Measurements from ENCODE around the gene CTDSP1. TPM values are rescaled to one million over a fixed set of nuclear protein-coding genes. Genes with fewer than 3 reads are reported as not detected.
A peak's percentile ranks its signal among the peaks of the same experiment; 100 is the strongest.

Gene CTDSP1
- total and polyA plus RNA-seq, 2 experiments from 2014 or later: 53.1 to 124 TPM

GRCh38 chr2:218370410-218371063 is 29.1 kb upstream of the CTDSP1 start:
- DNase-seq (ENCODE audit: low spot score): peak; percentile 58
- Histone ChIP-seq H3K9me3 (ENCODE audit: low read depth) (no peaks in the 10 kb centered on the region), H3K9me2 (replicated peaks; ENCODE audit: insufficient read depth) (no peaks in the 10 kb centered on the region), H4K20me1 (ENCODE audit: insufficient read depth, poor library complexity, severe bottlenecking) (no peaks in the 10 kb centered on the region), H3K36me3 (replicated peaks; ENCODE audit: insufficient read depth, low read depth) (no peaks in the 10 kb centered on the region), H3K4me3 (no peak overlapping the region), H2AFZ (no peak overlapping the region), H3K79me2 (no peaks in the 10 kb centered on the region), H3K4me1 (ENCODE audit: insufficient read depth) (no peaks in the 10 kb centered on the region), H3K4me2 (no peak overlapping the region), H3K27me3 (no peaks in the 10 kb centered on the region), H3K27ac (peak overlapping the region; percentile 69)
- TF ChIP-seq EZH2 (IDR thresholded peaks at IDR 0.05; ENCODE audit: borderline replicate concordance) (no peak), EZH2phosphoT487 (IDR thresholded peaks at IDR 0.05; ENCODE audit: low read depth, severe bottlenecking, unreplicated experiment) (no peak), CTCF (IDR thresholded peaks at IDR 0.05; ENCODE audit: poor library complexity) (no peak)
- WGBS (ENCODE audit: low lambda C conversion rate, missing lambda C conversion rate): 65% methylated on average over 11 of the region's 11 CpGs

- Histone ChIP-seq H3K4me1 (ENCODE audit: insufficient read depth) (no peaks in the 10 kb centered on the region), H3K36me3 (replicated peaks; ENCODE audit: insufficient read depth, low read depth) (no peaks in the 10 kb centered on the region), H3K9me3 (ENCODE audit: low read depth) (no peaks in the 10 kb centered on the region), H3K9me2 (replicated peaks; ENCODE audit: insufficient read depth) (no peaks in the 10 kb centered on the region), H3K4me2 (no peak overlapping the region), H2AFZ (no peak overlapping the region), H3K27ac (no peak overlapping the region), H4K20me1 (ENCODE audit: insufficient read depth, poor library complexity, severe bottlenecking) (no peaks in the 10 kb centered on the region), H3K4me3 (no peak overlapping the region), H3K79me2 (no peaks in the 10 kb centered on the region), H3K27me3 (no peaks in the 10 kb centered on the region)
- TF ChIP-seq EZH2 (IDR thresholded peaks at IDR 0.05; ENCODE audit: borderline replicate concordance) (no peak), CTCF (IDR thresholded peaks at IDR 0.05; ENCODE audit: poor library complexity) (no peak), EZH2phosphoT487 (IDR thresholded peaks at IDR 0.05; ENCODE audit: low read depth, severe bottlenecking, unreplicated experiment) (no peak)
- DNase-seq (ENCODE audit: low spot score): no peak
Observed at GRCh38 chr2:218371983-218372350, 27.7 kb upstream of the CTDSP1 start.

GRCh38 chr2:218374795-218375194 is 24.9 kb upstream of the CTDSP1 start:
- no peak for DNase-seq (ENCODE audit: low spot score)
- Histone ChIP-seq H3K4me2 (no peak overlapping the region), H3K79me2 (no peaks in the 10 kb centered on the region), H3K27ac (peak overlapping the region; percentile 35), H3K9me3 (ENCODE audit: low read depth) (no peaks in the 10 kb centered on the region), H3K4me3 (no peak overlapping the region), H4K20me1 (ENCODE audit: insufficient read depth, poor library complexity, severe bottlenecking) (no peaks in the 10 kb centered on the region), H3K36me3 (replicated peaks; ENCODE audit: insufficient read depth, low read depth) (no peaks in the 10 kb centered on the region), H3K27me3 (no peaks in the 10 kb centered on the region), H3K9me2 (replicated peaks; ENCODE audit: insufficient read depth) (no peaks in the 10 kb centered on the region), H3K4me1 (ENCODE audit: insufficient read depth) (no peaks in the 10 kb centered on the region), H2AFZ (no peak overlapping the region)
- 67% methylated on average over 4 of the region's 4 CpGs for WGBS (ENCODE audit: low lambda C conversion rate, missing lambda C conversion rate)
- TF ChIP-seq EZH2 (IDR thresholded peaks at IDR 0.05; ENCODE audit: borderline replicate concordance) (no peak), CTCF (IDR thresholded peaks at IDR 0.05; ENCODE audit: poor library complexity) (no peak)

DNA sequence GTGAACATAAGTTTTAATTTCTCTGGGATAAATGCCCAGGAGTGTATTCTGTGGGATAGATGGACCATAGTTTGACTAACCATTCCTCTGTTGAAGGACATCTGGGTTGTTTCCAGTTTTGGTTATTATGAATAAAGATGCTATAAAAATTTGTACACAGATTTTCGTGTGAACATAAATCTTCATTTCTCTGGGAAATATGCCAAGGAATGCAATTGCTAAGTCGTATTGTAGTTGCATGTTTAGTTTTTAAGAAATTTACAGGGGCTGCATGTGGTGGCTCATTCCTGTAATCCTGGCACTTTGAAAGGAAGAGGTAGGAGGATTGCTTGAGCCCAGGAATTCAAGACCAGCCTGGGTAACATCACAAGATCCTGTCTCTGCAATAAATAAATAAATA is 24.5 kb upstream of the CTDSP1 start:
- DNase-seq (ENCODE audit: low spot score): peak; percentile 49
- Histone ChIP-seq H3K27ac (peak overlapping the region; percentile 35), H3K4me1 (ENCODE audit: insufficient read depth) (no peaks in the 10 kb centered on the region), H3K36me3 (replicated peaks; ENCODE audit: insufficient read depth, low read depth) (no peaks in the 10 kb centered on the region), H3K9me2 (replicated peaks; ENCODE audit: insufficient read depth) (no peaks in the 10 kb centered on the region), H3K9me3 (ENCODE audit: low read depth) (no peaks in the 10 kb centered on the region), H3K4me3 (no peak overlapping the region), H2AFZ (no peak overlapping the region), H4K20me1 (ENCODE audit: insufficient read depth, poor library complexity, severe bottlenecking) (no peaks in the 10 kb centered on the region), H3K79me2 (no peaks in the 10 kb centered on the region), H3K27me3 (no peaks in the 10 kb centered on the region), H3K4me2 (no peak overlapping the region)
- TF ChIP-seq CTCF (IDR thresholded peaks at IDR 0.05; ENCODE audit: poor library complexity): no peak
- TF ChIP-seq EZH2 (IDR thresholded peaks at IDR 0.05; ENCODE audit: borderline replicate concordance): no peak
- TF ChIP-seq EZH2phosphoT487 (IDR thresholded peaks at IDR 0.05; ENCODE audit: low read depth, severe bottlenecking, unreplicated experiment): no peak
- 43% methylated on average over 2 of the region's 2 CpGs for WGBS (ENCODE audit: low lambda C conversion rate, missing lambda C conversion rate)

Measured in hepatocyte (in vitro differentiated cells).